ENCODE results near the gene CACNA1I.
A peak's percentile ranks its signal among the peaks of the same experiment; 100 is the strongest.

CACNA1I gene

GRCh38 chr22:39535357-39535725, 35.2 kb upstream of the CACNA1I start:
- Histone ChIP-seq H3K27ac (ENCODE audit: insufficient read depth in 1 of 2, low read depth in 1 of 2, low read length in 2 of 2, poor library complexity in 1 of 2, severe bottlenecking in 2 of 2) (no peak overlapping the region), H3K4me1 (ENCODE audit: control extremely low read depth in 1 of 4, control insufficient read depth in 4 of 4, insufficient read depth in 4 of 4, low read length in 3 of 4) (peaks cover 12 to 33% (median 26%) of the 10 kb centered on the region in 4 experiments)
- CTCF ChIA-PET: interaction anchor here (1.0 to 7.7 kb wide), 16 partner anchors 8 to 817 kb away, joined by 3 to 85 read pairs (median 4); no protein-coding TSS in a partner anchor

GRCh38 chr22:39535831-39536449, 34.6 kb upstream of the CACNA1I start:
- POLR2A ChIA-PET: interaction anchor here (1.9 kb wide), 1 partner anchor 812 kb away, joined by 5 read pairs; no protein-coding TSS in a partner anchor
- CTCF ChIA-PET: interaction anchor here (1.0 to 7.7 kb wide), 10 partner anchors 9 to 817 kb away, joined by 3 to 85 read pairs (median 10); no protein-coding TSS in a partner anchor
- H3K9me3 ChIP-seq (ENCODE audit: control extremely low read depth in 1 of 5, control insufficient read depth in 4 of 5, insufficient read depth in 2 of 5, low read depth in 1 of 5, low read length in 4 of 5): no peaks in the 10 kb centered on the region
- no peak overlapping the region for H3K4me3 ChIP-seq (ENCODE audit: control insufficient read depth in 1 of 7, extremely low read depth in 1 of 7, insufficient read depth in 4 of 7, low read depth in 2 of 7, low read length in 6 of 7)
- H3K36me3 ChIP-seq (ENCODE audit: control insufficient read depth in 4 of 4, insufficient read depth in 4 of 4, low read length in 3 of 4): peaks cover 0 to 2% (median 1%) of the 10 kb centered on the region in 4 experiments
- WGBS (ENCODE audit: insufficient coverage): 95% methylated on average over 10 of the region's 15 CpGs
- H3K27ac ChIP-seq (ENCODE audit: insufficient read depth in 1 of 2, low read depth in 1 of 2, low read length in 2 of 2, poor library complexity in 1 of 2, severe bottlenecking in 2 of 2): no peak overlapping the region
- H3K4me1 ChIP-seq (ENCODE audit: control extremely low read depth in 1 of 4, control insufficient read depth in 4 of 4, insufficient read depth in 4 of 4, low read length in 3 of 4): peaks cover 10 to 27% (median 20%) of the 10 kb centered on the region in 4 experiments
- DNase-seq: no peak
- H3K27me3 ChIP-seq (replicated peaks in 2 of 5; ENCODE audit: control insufficient read depth in 4 of 5, insufficient read depth in 5 of 5, low read length in 4 of 5): peaks cover 0 to 5% (median 2%) of the 10 kb centered on the region in 5 experiments

More at GRCh38 chr22:39535357-39535725, 35.2 kb upstream of the CACNA1I start:
- no peak overlapping the region for H3K4me3 ChIP-seq (ENCODE audit: control insufficient read depth in 1 of 7, extremely low read depth in 1 of 7, insufficient read depth in 4 of 7, low read depth in 2 of 7, low read length in 6 of 7)
- DNase-seq: no peak
- 55% methylated on average over 13 of the region's 13 CpGs for WGBS (ENCODE audit: insufficient coverage)
- peaks cover 0 to 4% (median 3%) of the 10 kb centered on the region in 4 experiments for H3K36me3 ChIP-seq (ENCODE audit: control insufficient read depth in 4 of 4, insufficient read depth in 4 of 4, low read length in 3 of 4)
- H3K27me3 ChIP-seq (replicated peaks in 2 of 5; ENCODE audit: control insufficient read depth in 4 of 5, insufficient read depth in 5 of 5, low read length in 4 of 5): peaks cover 0 to 5% (median 2%) of the 10 kb centered on the region in 5 experiments
- no peaks in the 10 kb centered on the region for H3K9me3 ChIP-seq (ENCODE audit: control extremely low read depth in 1 of 5, control insufficient read depth in 4 of 5, insufficient read depth in 2 of 5, low read depth in 1 of 5, low read length in 4 of 5)
- POLR2A ChIA-PET: interaction anchor here (0.6 to 1.9 kb wide), 3 partner anchors 144 to 813 kb away, joined by 4 to 5 read pairs (median 4); no protein-coding TSS in a partner anchor

- no peak for DNase-seq
- WGBS (ENCODE audit: insufficient coverage): 88% methylated on average over 8 of the region's 8 CpGs
- H3K4me1 ChIP-seq (ENCODE audit: control extremely low read depth in 1 of 4, control insufficient read depth in 4 of 4, insufficient read depth in 4 of 4, low read length in 3 of 4): peaks cover 2 to 19% (median 12%) of the 10 kb centered on the region in 4 experiments
- ChIA-PET POLR2A (no interaction called here), CTCF (interaction anchor here (3.0 to 7.7 kb wide), 3 partner anchors 8 to 499 kb away, joined by 11 to 85 read pairs (median 14); no protein-coding TSS in a partner anchor)
- H3K27me3 ChIP-seq (replicated peaks in 2 of 5; ENCODE audit: control insufficient read depth in 4 of 5, insufficient read depth in 5 of 5, low read length in 4 of 5): peaks cover 0 to 5% (median 2%) of the 10 kb centered on the region in 5 experiments
- no peak overlapping the region for H3K4me3 ChIP-seq (ENCODE audit: control insufficient read depth in 1 of 7, extremely low read depth in 1 of 7, insufficient read depth in 4 of 7, low read depth in 2 of 7, low read length in 6 of 7)
- H3K27ac ChIP-seq (ENCODE audit: insufficient read depth in 1 of 2, low read depth in 1 of 2, low read length in 2 of 2, poor library complexity in 1 of 2, severe bottlenecking in 2 of 2): no peak overlapping the region
- H3K36me3 ChIP-seq (ENCODE audit: control insufficient read depth in 4 of 4, insufficient read depth in 4 of 4, low read length in 3 of 4): no peaks in the 10 kb centered on the region
- no peaks in the 10 kb centered on the region for H3K9me3 ChIP-seq (ENCODE audit: control extremely low read depth in 1 of 5, control insufficient read depth in 4 of 5, insufficient read depth in 2 of 5, low read depth in 1 of 5, low read length in 4 of 5)
Measured at GRCh38 chr22:39536711-39537110, 33.8 kb upstream of the CACNA1I start.

GRCh38 chr22:39537975-39538374, 32.6 kb upstream of the CACNA1I start:
- ChIA-PET CTCF (interaction anchor here (3.0 to 7.7 kb wide), 2 partner anchors 486 to 498 kb away, joined by 14 to 85 read pairs; no protein-coding TSS in a partner anchor), POLR2A (no interaction called here)
- DNase-seq: no peak
- no CpG with 5 or more reads among the region's 2 CpGs for WGBS (ENCODE audit: insufficient coverage)
- peaks cover 0 to 5% (median 2%) of the 10 kb centered on the region in 5 experiments for H3K27me3 ChIP-seq (replicated peaks in 2 of 5; ENCODE audit: control insufficient read depth in 4 of 5, insufficient read depth in 5 of 5, low read length in 4 of 5)
- no peak overlapping the region for H3K27ac ChIP-seq (ENCODE audit: insufficient read depth in 1 of 2, low read depth in 1 of 2, low read length in 2 of 2, poor library complexity in 1 of 2, severe bottlenecking in 2 of 2)
- H3K36me3 ChIP-seq (ENCODE audit: control insufficient read depth in 4 of 4, insufficient read depth in 4 of 4, low read length in 3 of 4): no peaks in the 10 kb centered on the region
- peaks cover 0 to 14% (median 6%) of the 10 kb centered on the region in 4 experiments for H3K4me1 ChIP-seq (ENCODE audit: control extremely low read depth in 1 of 4, control insufficient read depth in 4 of 4, insufficient read depth in 4 of 4, low read length in 3 of 4)
- no peaks in the 10 kb centered on the region for H3K9me3 ChIP-seq (ENCODE audit: control extremely low read depth in 1 of 5, control insufficient read depth in 4 of 5, insufficient read depth in 2 of 5, low read depth in 1 of 5, low read length in 4 of 5)
- H3K4me3 ChIP-seq (ENCODE audit: control insufficient read depth in 1 of 7, extremely low read depth in 1 of 7, insufficient read depth in 4 of 7, low read depth in 2 of 7, low read length in 6 of 7): no peak overlapping the region

- Histone ChIP-seq H3K27ac (ENCODE audit: insufficient read depth in 1 of 2, low read depth in 1 of 2, low read length in 2 of 2, poor library complexity in 1 of 2, severe bottlenecking in 2 of 2) (no peak overlapping the region), H3K4me1 (ENCODE audit: control extremely low read depth in 1 of 4, control insufficient read depth in 4 of 4, insufficient read depth in 4 of 4, low read length in 3 of 4) (peaks cover 0 to 5% (median 0%) of the 10 kb centered on the region in 4 experiments), H3K27me3 (replicated peaks in 2 of 5; ENCODE audit: control insufficient read depth in 4 of 5, insufficient read depth in 5 of 5, low read length in 4 of 5) (peaks cover 3 to 42% (median 13%) of the 10 kb centered on the region in 5 experiments), H3K36me3 (ENCODE audit: control insufficient read depth in 4 of 4, insufficient read depth in 4 of 4, low read length in 3 of 4) (no peaks in the 10 kb centered on the region), H3K9me3 (ENCODE audit: control extremely low read depth in 1 of 5, control insufficient read depth in 4 of 5, insufficient read depth in 2 of 5, low read depth in 1 of 5, low read length in 4 of 5) (no peaks in the 10 kb centered on the region), H3K4me3 (ENCODE audit: control insufficient read depth in 1 of 7, extremely low read depth in 1 of 7, insufficient read depth in 4 of 7, low read depth in 2 of 7, low read length in 6 of 7) (no peak overlapping the region)
- CTCF ChIA-PET: interaction anchor here (0.5 to 1.8 kb wide), 9 partner anchors 8 to 501 kb away, joined by 3 to 6 read pairs (median 4); no protein-coding TSS in a partner anchor
- 58% methylated on average over 3 of the region's 11 CpGs for WGBS (ENCODE audit: insufficient coverage)
- POLR2A ChIA-PET: interaction anchor here (0.5 kb wide), 1 partner anchor 490 kb away, joined by 5 read pairs; no protein-coding TSS in a partner anchor
- DNase-seq: peak; percentile 59 to 76 (median 75)
Measured at GRCh38 chr22:39543095-39543494, 27.5 kb upstream of the CACNA1I start.

- CTCF ChIA-PET: interaction anchor here (1.1 to 2.6 kb wide), 5 partner anchors 10 to 491 kb away, joined by 4 to 11 read pairs (median 5); no protein-coding TSS in a partner anchor
- Histone ChIP-seq H3K27ac (ENCODE audit: insufficient read depth in 1 of 2, low read depth in 1 of 2, low read length in 2 of 2, poor library complexity in 1 of 2, severe bottlenecking in 2 of 2) (no peak overlapping the region), H3K36me3 (ENCODE audit: control insufficient read depth in 4 of 4, insufficient read depth in 4 of 4, low read length in 3 of 4) (no peaks in the 10 kb centered on the region), H3K9me3 (ENCODE audit: control extremely low read depth in 1 of 5, control insufficient read depth in 4 of 5, insufficient read depth in 2 of 5, low read depth in 1 of 5, low read length in 4 of 5) (no peaks in the 10 kb centered on the region), H3K4me3 (ENCODE audit: control insufficient read depth in 1 of 7, extremely low read depth in 1 of 7, insufficient read depth in 4 of 7, low read depth in 2 of 7, low read length in 6 of 7) (no peak overlapping the region), H3K4me1 (ENCODE audit: control extremely low read depth in 1 of 4, control insufficient read depth in 4 of 4, insufficient read depth in 4 of 4, low read length in 3 of 4) (peaks cover 0 to 5% (median 0%) of the 10 kb centered on the region in 4 experiments), H3K27me3 (replicated peaks in 2 of 5; ENCODE audit: control insufficient read depth in 4 of 5, insufficient read depth in 5 of 5, low read length in 4 of 5) (peaks cover 3 to 62% (median 14%) of the 10 kb centered on the region in 5 experiments)
- POLR2A ChIA-PET: no interaction called here
- DNase-seq: peak in 2 of 3 donors; percentile 71 to 75
- 35% methylated on average over 22 of the region's 39 CpGs for WGBS (ENCODE audit: insufficient coverage)
Measured at GRCh38 chr22:39545386-39546365, 24.9 kb upstream of the CACNA1I start.
